ENCODE data around the gene GRAP2.
"Not testable (repeated sequence)": the region's sequence is repeated elsewhere in the genome, so short reads cannot be mapped to it uniquely, and the experiment has no call there.

Gene GRAP2

DNA sequence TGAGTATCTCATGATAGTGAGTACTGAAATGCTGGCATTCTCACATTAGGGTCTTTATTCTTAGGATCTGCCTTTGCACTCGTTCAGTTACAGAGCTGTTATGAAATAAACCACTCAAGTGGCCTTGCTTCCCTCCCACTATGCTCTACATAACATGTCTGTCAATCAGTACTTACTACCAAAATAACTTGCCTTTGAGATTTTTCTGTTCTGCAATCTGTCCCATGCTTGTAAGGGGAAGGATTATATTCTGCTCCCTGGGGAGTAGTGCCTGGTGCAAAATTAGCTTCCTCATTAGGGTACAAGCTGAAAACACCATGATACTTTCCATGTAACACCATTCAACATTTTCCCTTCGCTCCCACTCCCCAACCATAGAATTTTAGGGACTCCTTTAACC lies 1.9 kb upstream of the GRAP2 start:
- no peak for DNase-seq (ENCODE audit: low read depth)

DNA sequence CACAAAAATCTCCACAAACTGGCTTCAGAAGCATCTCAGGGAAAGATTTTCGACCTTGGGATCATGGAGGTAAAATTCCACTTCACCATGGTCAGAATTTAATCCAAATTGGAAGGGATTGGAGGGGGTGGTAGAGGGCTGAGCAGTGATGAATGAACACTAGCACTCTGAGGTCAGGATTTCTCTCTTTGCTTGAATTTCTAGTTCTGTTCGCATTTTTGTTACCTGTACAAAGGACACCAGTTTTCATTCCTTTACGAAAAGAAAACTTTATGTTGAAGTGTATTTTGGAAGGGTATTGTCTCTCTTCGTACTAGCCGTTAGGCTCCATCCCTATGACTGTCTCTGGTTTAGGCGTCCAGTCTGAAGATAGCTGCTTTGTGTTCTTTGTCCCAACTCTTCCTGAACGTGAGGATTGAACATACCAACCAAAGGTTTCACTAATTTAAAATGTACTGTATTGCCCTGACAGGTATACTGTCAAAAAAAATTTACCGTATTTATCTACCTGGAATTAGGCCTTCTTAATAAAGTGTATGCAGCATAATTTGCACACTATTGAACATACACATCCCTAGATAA lies 772 bp downstream of the GRAP2 start:
- DNase-seq (ENCODE audit: low read depth) = no peak

DNA sequence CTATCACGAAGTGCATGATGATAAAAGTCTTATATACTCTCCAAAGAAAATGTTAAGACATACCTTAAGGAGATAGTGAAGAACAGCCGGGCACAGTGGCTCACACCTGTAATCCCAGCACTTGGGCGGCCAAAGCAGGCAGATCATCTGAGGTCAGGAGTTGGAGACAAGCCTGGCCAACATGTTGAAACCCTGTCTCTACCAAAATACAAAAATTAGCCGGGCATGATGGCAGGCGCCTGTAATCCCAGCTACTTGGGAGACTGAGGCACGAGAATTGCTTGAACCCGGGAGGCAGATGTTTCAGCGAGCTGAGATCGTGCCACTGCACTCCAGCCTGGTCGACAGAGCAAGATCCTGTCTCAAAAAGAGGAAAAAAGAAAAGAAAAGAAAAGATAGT lies 3.1 kb downstream of the GRAP2 start:
- not testable (repeated sequence) for DNase-seq (ENCODE audit: low read depth)

- DNase-seq (ENCODE audit: low read depth) = no peak
Measured at GRCh38 chr22:39904862-39905261, 4.0 kb downstream of the GRAP2 start.

GRCh38 chr22:39905687-39906086 lies 4.8 kb downstream of the GRAP2 start:
- no peak for DNase-seq (ENCODE audit: low read depth)

DNA sequence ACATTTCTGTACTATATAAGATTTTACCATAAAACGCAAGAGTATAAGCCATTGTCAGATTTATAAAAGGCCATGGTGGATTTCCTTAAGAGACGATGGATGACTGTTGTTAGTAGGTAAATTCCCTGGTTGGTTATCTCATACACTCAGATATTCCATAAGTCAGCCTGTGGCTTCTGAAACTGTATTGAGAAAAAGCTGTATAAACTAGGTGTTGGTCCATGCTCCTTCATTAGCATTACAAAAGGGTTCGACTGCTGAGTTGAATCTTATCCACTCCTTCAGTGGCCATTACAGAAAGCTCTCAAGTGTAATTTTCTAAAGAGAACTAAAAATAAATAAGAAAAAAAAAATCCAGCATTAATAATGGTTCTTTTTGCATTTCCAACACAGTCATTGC lies 5.3 kb downstream of the GRAP2 start:
- no peak for DNase-seq (ENCODE audit: low read depth)

DNA sequence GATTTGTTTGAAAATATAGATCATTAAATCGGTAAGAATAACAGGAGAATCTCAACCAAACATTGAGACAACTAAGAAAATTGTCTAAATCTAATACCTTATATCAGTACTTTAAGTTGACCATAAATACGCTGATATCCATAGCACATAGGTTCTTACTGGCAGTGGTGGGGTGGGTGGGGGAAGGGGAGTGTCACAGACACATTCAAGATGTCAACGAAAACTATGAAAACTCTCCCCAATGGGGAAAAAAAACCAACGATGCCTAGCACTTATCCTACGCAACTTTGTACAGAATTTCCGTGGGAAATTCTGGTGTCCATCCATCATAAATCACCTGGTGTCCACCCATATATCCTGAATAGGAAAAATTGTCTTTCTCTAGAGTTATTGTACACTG lies 6.2 kb downstream of the GRAP2 start:
- DNase-seq (ENCODE audit: low read depth) = no peak

DNA sequence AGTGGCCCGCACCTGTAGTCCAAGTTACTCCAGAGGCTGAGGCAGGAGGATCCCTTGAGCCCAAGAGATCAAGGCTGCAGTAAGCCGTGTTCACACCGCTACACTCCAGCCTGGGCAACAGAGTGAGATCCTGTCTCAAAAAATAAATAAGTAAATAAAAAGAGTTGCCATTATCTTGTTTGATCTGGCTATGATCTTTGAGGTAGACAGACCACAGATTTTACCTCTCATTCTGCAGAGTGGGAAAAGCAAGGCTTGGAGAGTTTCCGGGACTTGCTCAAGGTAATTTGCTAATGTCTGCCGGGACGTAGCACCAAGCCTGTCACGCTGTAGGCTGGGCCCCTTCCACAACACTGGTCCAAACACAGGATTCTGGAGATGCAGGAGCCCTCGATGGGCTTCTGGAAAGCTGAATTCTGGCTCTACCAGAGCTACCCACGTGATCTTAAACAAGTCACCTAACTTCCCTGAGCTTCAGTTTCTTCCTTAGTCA lies 6.8 kb downstream of the GRAP2 start:
- no peak for DNase-seq (ENCODE audit: low read depth)

DNA sequence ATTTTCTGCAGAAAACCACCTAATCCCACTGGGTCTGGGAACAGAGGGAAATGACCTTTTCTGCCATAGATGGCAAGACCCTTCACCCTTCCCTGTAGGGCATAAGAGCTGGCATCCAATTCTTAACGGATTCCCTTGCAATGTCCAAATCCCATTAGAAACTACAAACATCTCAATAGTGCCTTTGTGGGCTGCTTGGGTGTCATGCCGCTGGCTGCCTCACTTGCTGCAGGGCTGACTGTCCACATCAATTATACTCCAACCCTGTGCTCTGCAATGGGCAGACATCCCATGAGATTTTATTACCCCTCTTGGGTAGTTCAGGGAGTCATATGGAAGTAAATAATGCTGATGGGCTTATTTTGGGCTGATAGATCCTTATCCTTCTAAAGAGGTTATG lies 7.3 kb downstream of the GRAP2 start:
- DNase-seq (ENCODE audit: low read depth) = no peak

- DNase-seq (ENCODE audit: low read depth) = no peak
Measured at GRCh38 chr22:39908737-39909136, 7.9 kb downstream of the GRAP2 start.

DNA sequence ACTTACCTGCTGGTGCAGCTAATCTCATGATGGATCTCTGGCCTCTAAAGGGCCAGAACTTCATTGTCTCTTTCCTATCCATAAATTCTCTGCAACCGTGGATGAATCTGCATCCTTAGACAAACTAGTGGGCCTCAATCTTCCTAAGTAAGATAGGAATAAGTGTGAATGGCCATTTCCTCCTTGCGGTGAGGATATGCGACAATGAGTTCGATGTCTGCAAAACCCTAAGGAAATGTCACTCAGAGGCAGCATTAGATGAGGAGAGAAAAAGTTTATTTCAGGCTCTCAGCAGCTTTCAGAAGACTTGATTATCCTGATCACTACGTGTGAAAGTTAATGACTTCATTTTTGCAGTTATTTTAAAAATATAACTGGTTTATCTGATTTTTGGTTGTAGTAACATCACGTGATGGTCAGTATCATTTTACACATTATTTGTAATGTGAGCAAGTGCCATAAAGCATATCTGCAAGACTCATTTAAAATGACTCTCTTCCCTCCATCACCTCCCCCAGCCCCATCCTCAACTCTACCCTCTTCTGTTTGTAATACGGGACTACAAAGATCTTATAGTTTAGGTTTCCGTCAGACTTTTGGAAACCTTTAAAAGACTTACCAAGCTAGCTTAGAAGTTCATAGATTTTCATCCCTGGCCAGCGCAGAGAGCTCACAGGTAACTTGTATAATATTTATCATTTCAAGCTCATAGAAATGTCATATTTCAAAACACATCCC lies 10.2 kb downstream of the GRAP2 start:
- DNase-seq (ENCODE audit: low read depth) = no peak

DNA sequence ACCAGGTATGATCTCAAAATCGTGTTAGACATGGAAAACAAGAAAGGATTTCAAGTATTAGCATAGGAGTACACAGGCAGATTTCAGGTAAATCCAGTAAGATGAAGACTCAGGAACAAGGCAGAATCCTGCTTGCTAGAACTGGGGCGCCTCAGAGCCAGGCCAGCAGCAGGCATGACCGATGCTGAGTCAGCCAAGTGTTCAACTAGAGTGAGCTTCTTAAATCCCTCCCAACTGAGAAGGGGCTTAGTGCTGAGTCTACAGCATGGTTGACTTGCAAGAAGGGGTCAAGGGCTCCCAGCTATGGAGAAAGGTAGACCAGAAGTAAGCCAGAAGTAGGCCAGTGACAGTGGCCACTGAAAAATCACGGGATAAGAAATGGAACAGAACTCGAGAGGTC lies 12.4 kb downstream of the GRAP2 start:
- DNase-seq (ENCODE audit: low read depth) = no peak

DNA sequence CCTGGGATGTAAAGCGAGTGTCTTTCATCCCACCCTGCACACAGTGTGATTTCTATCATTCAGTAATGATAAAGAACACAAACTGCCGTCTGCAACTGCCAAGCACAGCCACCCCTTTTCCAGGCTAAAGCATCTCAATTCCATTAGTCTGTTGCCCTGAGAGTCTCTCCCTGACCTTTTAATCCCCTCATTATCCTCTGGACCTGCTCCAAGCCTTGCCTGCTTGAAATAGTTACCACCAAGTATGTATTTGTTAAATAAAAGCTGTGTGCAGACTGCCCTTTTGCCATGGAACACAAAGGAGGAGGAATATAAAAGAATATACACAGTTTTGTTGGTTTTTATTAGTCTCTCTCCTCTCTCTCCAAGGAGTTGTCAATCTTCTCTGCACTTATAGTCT lies 13.0 kb downstream of the GRAP2 start:
- no peak for DNase-seq (ENCODE audit: low read depth)

GRCh38 chr22:39914584-39914983 lies 13.7 kb downstream of the GRAP2 start:
- no peak for DNase-seq (ENCODE audit: low read depth)

GRCh38 chr22:39915295-39915726 lies 14.4 kb downstream of the GRAP2 start:
- DNase-seq (ENCODE audit: low read depth) = no peak

GRCh38 chr22:39916496-39916895 lies 15.6 kb downstream of the GRAP2 start:
- no peak for DNase-seq (ENCODE audit: low read depth)

DNA sequence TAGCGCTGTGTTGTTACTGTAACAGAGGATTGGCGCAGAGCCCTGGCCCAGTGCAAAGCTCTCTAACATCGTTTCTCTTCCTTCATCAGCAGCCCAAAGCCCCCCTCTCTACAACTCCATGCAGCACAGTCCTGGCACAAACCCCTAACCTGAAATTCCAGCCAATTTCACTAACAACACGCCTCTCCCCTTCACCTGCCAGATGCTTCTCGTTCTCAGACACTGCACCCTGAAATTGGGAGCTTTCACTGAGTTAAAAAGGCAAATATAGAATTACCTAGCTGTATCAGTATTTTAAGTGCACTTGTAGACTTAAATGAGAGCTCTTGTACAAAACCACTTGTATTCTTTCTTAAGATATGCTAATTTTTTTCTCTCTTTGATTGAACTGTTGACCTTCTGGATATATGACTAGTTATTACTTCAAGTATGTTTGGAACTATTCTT lies 16.3 kb downstream of the GRAP2 start:
- DNase-seq (ENCODE audit: low read depth) = no peak

GRCh38 chr22:39917776-39918495 lies 17.1 kb downstream of the GRAP2 start:
- DNase-seq (ENCODE audit: low read depth) = no peak

- no peak for DNase-seq (ENCODE audit: low read depth)
Measured at GRCh38 chr22:39920134-39920743, 19.4 kb downstream of the GRAP2 start.

DNA sequence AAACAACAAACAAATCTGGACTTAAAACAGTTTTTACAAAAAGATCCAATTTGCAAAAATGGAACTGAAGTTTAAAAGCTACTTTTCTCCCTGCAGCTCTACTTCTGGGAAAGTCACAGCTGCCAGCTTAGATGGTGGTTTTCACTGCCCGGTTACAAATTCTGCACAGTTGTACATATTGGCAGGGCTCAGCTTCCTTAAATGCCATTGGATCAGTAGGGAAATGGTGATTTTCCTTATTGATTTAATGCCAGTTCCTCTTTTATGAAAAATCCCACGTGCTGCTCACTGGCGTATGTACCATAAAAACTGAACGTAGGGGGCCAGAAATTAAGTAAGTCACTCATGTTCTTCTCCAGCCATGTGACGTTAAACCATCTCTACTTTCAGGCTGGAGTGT lies 22.8 kb downstream of the GRAP2 start:
- no peak for DNase-seq (ENCODE audit: low read depth)

DNA sequence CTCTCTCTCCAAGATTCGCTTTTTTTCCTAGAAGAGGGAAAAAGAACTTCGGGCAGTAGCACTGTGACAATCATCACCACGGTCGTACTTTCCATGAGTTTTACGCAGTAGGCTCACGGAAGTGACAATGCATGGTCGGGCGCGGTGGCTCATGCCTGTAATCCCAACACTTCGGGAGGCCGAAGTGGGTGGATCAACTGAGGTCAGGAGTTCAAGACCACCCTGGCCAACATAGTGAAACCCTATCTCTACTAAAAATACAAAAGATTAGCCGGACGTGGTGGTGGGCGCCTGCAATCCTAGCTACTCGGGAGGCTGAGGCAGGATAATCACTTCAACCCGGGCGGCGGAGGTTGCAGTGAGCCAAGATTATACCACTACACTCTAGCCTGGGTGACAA lies 23.4 kb downstream of the GRAP2 start:
- DNase-seq (ENCODE audit: low read depth) = no peak

- DNase-seq (ENCODE audit: low read depth) = no peak
Measured at GRCh38 chr22:39925273-39925672, 24.4 kb downstream of the GRAP2 start.
